ENCODE results near the gene NRN1.

Gene NRN1

GRCh38 chr6:6003621-6004366 lies 2.9 kb downstream of the NRN1 start (continued):
- TF ChIP-seq ZNF626 (tag by site-specific recombination; IDR thresholded peaks at IDR 0.05) (no peak), ZNF140 (tag by site-specific recombination; IDR thresholded peaks at IDR 0.05) (no peak), ZNF10 (tag by site-specific recombination; IDR thresholded peaks at IDR 0.05) (no peak; the same call in 1 of the 2 replicates), ZNF639 (tag by site-specific recombination; IDR thresholded peaks at IDR 0.05) (no peak), OVOL3 (tag by site-specific recombination; IDR thresholded peaks at IDR 0.05) (no peak), SP2 (tag by site-specific recombination; IDR thresholded peaks at IDR 0.05) (peak; percentile 73), GLIS2 (tag by site-specific recombination; IDR thresholded peaks at IDR 0.05) (peak; percentile 38; the same call in 1 of the 2 replicates), ZNF560 (tag by site-specific recombination; IDR thresholded peaks at IDR 0.05; ENCODE audit: borderline replicate concordance) (no peak), ZNF600 (tag by site-specific recombination; IDR thresholded peaks at IDR 0.05) (no peak), ZNF24 (tag by site-specific recombination; IDR thresholded peaks at IDR 0.05) (0 out of 2 replicates have a peak, but pooled peaks have one; percentile 16), ZBTB20 (tag by site-specific recombination; IDR thresholded peaks at IDR 0.05) (peak; percentile 83; the same call in 1 of the 2 replicates), ZNF658 (tag by site-specific recombination; IDR thresholded peaks at IDR 0.05) (no peak), ZBTB8A (tag by site-specific recombination; IDR thresholded peaks at IDR 0.05) (peak; percentile 89), ZFHX2 (tag by site-specific recombination; conservative IDR thresholded peaks at IDR 0.05) (no peak), ZNF121 (tag by site-specific recombination; IDR thresholded peaks at IDR 0.05) (no peak), ZNF311 (tag by site-specific recombination; IDR thresholded peaks at IDR 0.05; ENCODE audit: borderline replicate concordance) (no peak), ZNF48 (tag by site-specific recombination; IDR thresholded peaks at IDR 0.05) (no peak), SP3 (tag by site-specific recombination; IDR thresholded peaks at IDR 0.05) (0 out of 2 replicates have a peak, but pooled peaks have one; percentile 4), ZNF501 (tag by site-specific recombination; IDR thresholded peaks at IDR 0.05) (peak; percentile 67; the same call in 1 of the 2 replicates), ZNF830 (tag by site-specific recombination; IDR thresholded peaks at IDR 0.05; ENCODE audit: low read depth) (no peak), ZNF341 (tag by site-specific recombination; IDR thresholded peaks at IDR 0.05; ENCODE audit: low read depth) (peak; percentile 85), ZSCAN23 (tag by site-specific recombination; IDR thresholded peaks at IDR 0.05) (no peak), PRDM1 (tag by site-specific recombination; IDR thresholded peaks at IDR 0.05) (peak; percentile 37; the same call in 1 of the 2 replicates), ZNF223 (tag by site-specific recombination; IDR thresholded peaks at IDR 0.05) (0 out of 2 replicates have a peak, but pooled peaks have one; percentile 15), ZNF146 (tag by site-specific recombination; IDR thresholded peaks at IDR 0.05) (no peak), ZNF561 (tag by site-specific recombination; IDR thresholded peaks at IDR 0.05; ENCODE audit: borderline replicate concordance) (peak; percentile 16; the same call in 1 of the 2 replicates)
- TF ChIP-seq, protein P1, sequence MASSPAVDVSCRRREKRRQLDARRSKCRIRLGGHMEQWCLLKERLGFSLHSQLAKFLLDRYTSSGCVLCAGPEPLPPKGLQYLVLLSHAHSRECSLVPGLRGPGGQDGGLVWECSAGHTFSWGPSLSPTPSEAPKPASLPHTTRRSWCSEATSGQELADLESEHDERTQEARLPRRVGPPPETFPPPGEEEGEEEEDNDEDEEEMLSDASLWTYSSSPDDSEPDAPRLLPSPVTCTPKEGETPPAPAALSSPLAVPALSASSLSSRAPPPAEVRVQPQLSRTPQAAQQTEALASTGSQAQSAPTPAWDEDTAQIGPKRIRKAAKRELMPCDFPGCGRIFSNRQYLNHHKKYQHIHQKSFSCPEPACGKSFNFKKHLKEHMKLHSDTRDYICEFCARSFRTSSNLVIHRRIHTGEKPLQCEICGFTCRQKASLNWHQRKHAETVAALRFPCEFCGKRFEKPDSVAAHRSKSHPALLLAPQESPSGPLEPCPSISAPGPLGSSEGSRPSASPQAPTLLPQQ (tag by site-specific recombination; IDR thresholded peaks at IDR 0.05), result peak; percentile 2; the same call in 1 of the 2 replicates
- TF ChIP-seq, protein P2, sequence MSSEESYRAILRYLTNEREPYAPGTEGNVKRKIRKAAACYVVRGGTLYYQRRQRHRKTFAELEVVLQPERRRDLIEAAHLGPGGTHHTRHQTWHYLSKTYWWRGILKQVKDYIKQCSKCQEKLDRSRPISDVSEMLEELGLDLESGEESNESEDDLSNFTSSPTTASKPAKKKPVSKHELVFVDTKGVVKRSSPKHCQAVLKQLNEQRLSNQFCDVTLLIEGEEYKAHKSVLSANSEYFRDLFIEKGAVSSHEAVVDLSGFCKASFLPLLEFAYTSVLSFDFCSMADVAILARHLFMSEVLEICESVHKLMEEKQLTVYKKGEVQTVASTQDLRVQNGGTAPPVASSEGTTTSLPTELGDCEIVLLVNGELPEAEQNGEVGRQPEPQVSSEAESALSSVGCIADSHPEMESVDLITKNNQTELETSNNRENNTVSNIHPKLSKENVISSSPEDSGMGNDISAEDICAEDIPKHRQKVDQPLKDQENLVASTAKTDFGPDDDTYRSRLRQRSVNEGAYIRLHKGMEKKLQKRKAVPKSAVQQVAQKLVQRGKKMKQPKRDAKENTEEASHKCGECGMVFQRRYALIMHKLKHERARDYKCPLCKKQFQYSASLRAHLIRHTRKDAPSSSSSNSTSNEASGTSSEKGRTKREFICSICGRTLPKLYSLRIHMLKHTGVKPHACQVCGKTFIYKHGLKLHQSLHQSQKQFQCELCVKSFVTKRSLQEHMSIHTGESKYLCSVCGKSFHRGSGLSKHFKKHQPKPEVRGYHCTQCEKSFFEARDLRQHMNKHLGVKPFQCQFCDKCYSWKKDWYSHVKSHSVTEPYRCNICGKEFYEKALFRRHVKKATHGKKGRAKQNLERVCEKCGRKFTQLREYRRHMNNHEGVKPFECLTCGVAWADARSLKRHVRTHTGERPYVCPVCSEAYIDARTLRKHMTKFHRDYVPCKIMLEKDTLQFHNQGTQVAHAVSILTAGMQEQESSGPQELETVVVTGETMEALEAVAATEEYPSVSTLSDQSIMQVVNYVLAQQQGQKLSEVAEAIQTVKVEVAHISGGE (tag by site-specific recombination; conservative IDR thresholded peaks at IDR 0.05; ENCODE audit: low read depth), result peak; percentile 13; the same call in 1 of the 2 replicates
- TF ChIP-seq, protein P3, sequence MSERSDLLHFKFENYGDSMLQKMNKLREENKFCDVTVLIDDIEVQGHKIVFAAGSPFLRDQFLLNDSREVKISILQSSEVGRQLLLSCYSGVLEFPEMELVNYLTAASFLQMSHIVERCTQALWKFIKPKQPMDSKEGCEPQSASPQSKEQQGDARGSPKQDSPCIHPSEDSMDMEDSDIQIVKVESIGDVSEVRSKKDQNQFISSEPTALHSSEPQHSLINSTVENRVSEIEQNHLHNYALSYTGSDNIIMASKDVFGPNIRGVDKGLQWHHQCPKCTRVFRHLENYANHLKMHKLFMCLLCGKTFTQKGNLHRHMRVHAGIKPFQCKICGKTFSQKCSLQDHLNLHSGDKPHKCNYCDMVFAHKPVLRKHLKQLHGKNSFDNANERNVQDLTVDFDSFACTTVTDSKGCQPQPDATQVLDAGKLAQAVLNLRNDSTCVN (tag by site-specific recombination; optimal IDR thresholded peaks at IDR 0.05), result peak; percentile 77
